H9 (cell line): ENCODE data around the gene AKR1D1. TPM values are rescaled to one million over a fixed set of nuclear protein-coding genes. Genes with fewer than 3 reads are reported as not detected.

Source experiments
- DNase-seq: peaks from one replicate; pipeline ENCODE4 v3.0.0-alpha.2; 2017
- H2AFZ ChIP-seq: one replicate; pipeline ENCODE4 v1.6.1; 2013; ENCODE audit warnings: mild to moderate bottlenecking, low read length, control low read depth, moderate library complexity
- H2AK5ac ChIP-seq: 2 replicates; pipeline ENCODE4 v1.6.1; 2013; ENCODE audit warnings: low read length, control low read depth, mixed read lengths; ENCODE audit not compliant: insufficient read length
- H2BK120ac ChIP-seq: one replicate; pipeline ENCODE4 v1.6.1; 2013; ENCODE audit warnings: low read depth, mild to moderate bottlenecking, low read length, control low read depth, inconsistent platforms; ENCODE audit not compliant: poor library complexity, severe bottlenecking
- H2BK12ac ChIP-seq: 2 replicates; pipeline ENCODE4 v1.6.1; 2013; ENCODE audit warnings: low read length, control low read depth, mixed read lengths, low read depth; ENCODE audit not compliant: insufficient read length
- H2BK15ac ChIP-seq: 2 replicates; pipeline ENCODE4 v1.6.1; 2013; ENCODE audit warnings: low read depth, low read length, control low read depth
- H2BK20ac ChIP-seq: one replicate; pipeline ENCODE4 v1.6.1; 2013; ENCODE audit warnings: low read depth, mild to moderate bottlenecking, low read length, control low read depth, inconsistent platforms; ENCODE audit not compliant: poor library complexity, severe bottlenecking
- H2BK5ac ChIP-seq: 2 replicates; pipeline ENCODE4 v1.6.1; 2013; ENCODE audit warnings: low read length, control low read depth, mixed read lengths; ENCODE audit not compliant: insufficient read length
- H3K14ac ChIP-seq: 2 replicates; pipeline ENCODE4 v1.6.1; 2013; ENCODE audit warnings: low read length, control low read depth; ENCODE audit not compliant: insufficient read depth
- H3K18ac ChIP-seq: 2 replicates; pipeline ENCODE4 v1.6.1; 2013; ENCODE audit warnings: low read depth, mild to moderate bottlenecking, mixed read lengths, low read length, control low read depth; ENCODE audit not compliant: insufficient read length
- H3K23ac ChIP-seq: 2 replicates; pipeline ENCODE4 v1.6.1; 2013; ENCODE audit warnings: low read length, control low read depth, mixed read lengths, low read depth; ENCODE audit not compliant: insufficient read length
- H3K23me2 ChIP-seq: 2 replicates; pipeline ENCODE4 v1.6.1; 2013; ENCODE audit warnings: low read depth, mild to moderate bottlenecking, mixed read lengths, low read length, control low read depth; ENCODE audit not compliant: insufficient read length, poor library complexity, severe bottlenecking
- H3K27ac ChIP-seq: 2 replicates; pipeline ENCODE4 v1.5.1; 2013; ENCODE audit warnings: low read length, control low read depth, mixed read lengths, low read depth; ENCODE audit not compliant: insufficient read length
- H3K27me3 ChIP-seq: 2 replicates; pipeline ENCODE4 v1.6.1; 2013; ENCODE audit warnings: low read length, control low read depth, inconsistent platforms; ENCODE audit not compliant: insufficient read depth
- H3K4ac ChIP-seq: 2 replicates; pipeline ENCODE4 v1.6.1; 2013; ENCODE audit warnings: low read depth, mild to moderate bottlenecking, control low read depth, inconsistent platforms, low read length, moderate library complexity
- H3K4me1 ChIP-seq: 2 replicates; pipeline ENCODE4 v1.6.1; 2013; ENCODE audit warnings: low read length, control low read depth, inconsistent platforms; ENCODE audit not compliant: insufficient read depth
- H3K4me2 ChIP-seq: 2 replicates; pipeline ENCODE4 v1.6.1; 2013; ENCODE audit warnings: low read length, control low read depth, mixed read lengths; ENCODE audit not compliant: insufficient read length, insufficient read depth
- H3K56ac ChIP-seq: 2 replicates; pipeline ENCODE4 v1.6.1; 2013; ENCODE audit warnings: low read depth, mild to moderate bottlenecking, mixed read lengths, low read length, control low read depth; ENCODE audit not compliant: insufficient read length
- H3K79me1 ChIP-seq: 2 replicates; pipeline ENCODE4 v1.6.1; 2013; ENCODE audit warnings: low read depth, mild to moderate bottlenecking, moderate library complexity, low read length, control low read depth, inconsistent platforms; ENCODE audit not compliant: insufficient read depth, poor library complexity, severe bottlenecking
- H3K79me2 ChIP-seq: 2 replicates; pipeline ENCODE4 v1.6.1; 2013; ENCODE audit warnings: low read length, control low read depth, inconsistent platforms; ENCODE audit not compliant: insufficient read depth
- H3K9ac ChIP-seq: 2 replicates; pipeline ENCODE4 v1.6.1; 2013; ENCODE audit warnings: low read length, control low read depth, mixed read lengths; ENCODE audit not compliant: insufficient read length; ENCODE audit errors: extremely low read depth
- H3K9me3 ChIP-seq: one replicate; pipeline ENCODE4 v1.6.1; 2013; ENCODE audit warnings: low read depth, low read length, inconsistent platforms; ENCODE audit not compliant: control insufficient read depth
- H3T11ph ChIP-seq: one replicate; pipeline ENCODE4 v1.6.1; 2013; ENCODE audit warnings: mild to moderate bottlenecking, low read length, control low read depth, inconsistent platforms
- H4K20me1 ChIP-seq: one replicate; pipeline ENCODE4 v1.6.1; 2013; ENCODE audit not compliant: control insufficient read depth, insufficient read length, insufficient read depth
- H4K5ac ChIP-seq: 2 replicates; pipeline ENCODE4 v1.6.1; 2013; ENCODE audit warnings: low read depth, mild to moderate bottlenecking, mixed read lengths, low read length, control low read depth; ENCODE audit not compliant: insufficient read length
- H4K8ac ChIP-seq: replicated peaks from 2 replicates; pipeline ENCODE4 v1.6.1; 2013; ENCODE audit warnings: low read length, control low read depth, mixed read lengths, low read depth; ENCODE audit not compliant: insufficient read length
- H4K91ac ChIP-seq: 2 replicates; pipeline ENCODE4 v1.6.1; 2013; ENCODE audit warnings: low read depth, mild to moderate bottlenecking, moderate library complexity, mixed read lengths, low read length, control low read depth; ENCODE audit not compliant: insufficient read length
- H3K27ac Mint-ChIP-seq, 3 experiments: 2 replicates in 2 of 3; 3 replicates in 1 of 3; pipeline ENCODE4 v1.8.0; 2020 to 2021; ENCODE audit warnings: mixed read lengths in 3 of 3, mild to moderate bottlenecking in 1 of 3, moderate library complexity in 1 of 3
- H3K27me3 Mint-ChIP-seq: 2 replicates; pipeline ENCODE4 v1.8.0; 2021; ENCODE audit warnings: low read depth, mild to moderate bottlenecking, moderate library complexity, mixed read lengths
- H3K36me3 Mint-ChIP-seq, 3 experiments: 2 replicates in 2 of 3; 3 replicates in 1 of 3; pipeline ENCODE4 v1.8.0; 2020 to 2021; ENCODE audit warnings: low read depth in 3 of 3, mixed read lengths in 3 of 3; ENCODE audit not compliant: insufficient read depth in 1 of 3
- H3K4me1 Mint-ChIP-seq, 2 experiments: 2 replicates each; pipeline ENCODE4 v1.8.0; 2020; ENCODE audit warnings: mixed read lengths in 2 of 2
- H3K4me3 Mint-ChIP-seq, 2 experiments: 2 replicates in 1 of 2; 3 replicates in 1 of 2; pipeline ENCODE4 v1.8.0; 2020 to 2021; ENCODE audit warnings: mild to moderate bottlenecking in 2 of 2, mixed read lengths in 2 of 2, moderate library complexity in 1 of 2
- H3K9me3 Mint-ChIP-seq, 2 experiments: 2 replicates in 1 of 2; 3 replicates in 1 of 2; pipeline ENCODE4 v1.8.0; 2020; ENCODE audit warnings: mild to moderate bottlenecking in 2 of 2, mixed read lengths in 2 of 2, moderate library complexity in 1 of 2
- CTCF ChIP-seq: fragments of 200-600 bp; sonication (generic); conservative IDR thresholded peaks from 3 replicates; pipeline ENCODE4 v1.8.0; 2021; ENCODE audit warnings: antibody characterized with exemption, mild to moderate bottlenecking
- WGBS: extraction: QIAGEN DNeasy Blood & Tissue Kit; methylation state at CpG from one replicate; pipeline ENCODE4 v1.1.7; 2013; ENCODE audit warnings: missing lambda C conversion rate, low lambda C conversion rate, mixed read lengths; ENCODE audit not compliant: insufficient read length; ENCODE audit errors: extremely low coverage; 5-methylcytosine and 5-hydroxymethylcytosine counted together
- total RNA-seq: library from RNA; stranded (reverse); gene quantifications from 2 replicates; pipeline ENCODE4 v1.2.1, GENCODE V29; 2021

The AKR1D1 gene
- total RNA-seq, 1 experiment from 2014 or later, result 0.31 TPM

- Histone ChIP-seq H2BK12ac (no peak overlapping the region), H3K23me2 (no peaks in the 10 kb centered on the region), H4K8ac (no peak overlapping the region), H3T11ph (no peak overlapping the region), H3K9me3 (no peaks in the 10 kb centered on the region), H3K79me2 (no peaks in the 10 kb centered on the region), H3K79me1 (no peaks in the 10 kb centered on the region), H3K4me2 (no peak overlapping the region), H3K27me3 (no peaks in the 10 kb centered on the region), H4K5ac (no peak overlapping the region), H3K18ac (no peak overlapping the region), H3K4ac (no peak overlapping the region), H2AFZ (no peak overlapping the region), H2AK5ac (no peak overlapping the region), H3K27ac (no peak overlapping the region), H2BK120ac (no peak overlapping the region), H3K9ac (no peak overlapping the region), H3K14ac (no peak overlapping the region), H4K91ac (no peak overlapping the region), H2BK15ac (no peak overlapping the region), H3K23ac (no peak overlapping the region), H2BK5ac (no peak overlapping the region), H2BK20ac (no peak overlapping the region), H3K4me1 (peaks cover 2% of the 10 kb centered on the region; the same call in 1 of the 2 replicates), H3K56ac (no peak overlapping the region), H4K20me1 (no peaks in the 10 kb centered on the region)
- H3K27ac Mint-ChIP-seq, result no peak overlapping the region
- no peak for DNase-seq
- H3K9me3 Mint-ChIP-seq, result peaks cover 0 to 6% of the 10 kb centered on the region in 2 experiments; a peak in 2 of 5 replicates
- peaks cover 0 to 4% (median 0%) of the 10 kb centered on the region in 3 experiments; a peak in 1 of 7 replicates for H3K36me3 Mint-ChIP-seq
- H3K27me3 Mint-ChIP-seq, result no peaks in the 10 kb centered on the region
- no peak overlapping the region for H3K4me3 Mint-ChIP-seq
- no CpG with 5 or more reads among the region's 23 CpGs for WGBS
- no peak for TF ChIP-seq CTCF
- peaks cover 7 to 10% of the 10 kb centered on the region in 2 experiments; a peak in 3 of 4 replicates for H3K4me1 Mint-ChIP-seq
Observed at GRCh38 chr7:138122162-138122561, 45.9 kb downstream of the AKR1D1 start.
